SK-N-MC (cell line): ENCODE data around the gene SMOC1.

Experiments used
- DNase-seq: peaks from one replicate; pipeline ENCODE4 v3.0.0-alpha.2; 2011; ENCODE audit warnings: low read depth, low spot score
- H3K27ac ChIP-seq: fragments of 200-600 bp; sonication (generic); 2 replicates; pipeline ENCODE4 v1.5.1; 2016; ENCODE audit warnings: mixed run types
- H3K36me3 ChIP-seq: fragments of 200-600 bp; sonication (generic); 2 replicates; pipeline ENCODE4 v1.6.1; 2017; ENCODE audit warnings: antibody characterized with exemption, low read length, mixed read lengths; ENCODE audit not compliant: insufficient read depth
- H3K4me3 ChIP-seq: fragments of 200-600 bp; sonication (generic); 2 replicates; pipeline ENCODE4 v1.5.1; 2016
- H3K9ac ChIP-seq: fragments of 200-600 bp; sonication (generic); 2 replicates; pipeline ENCODE4 v1.8.0; 2017; ENCODE audit warnings: mixed run types, mixed read lengths; ENCODE audit not compliant: insufficient read length
- H3K9me3 ChIP-seq: fragments of 200-600 bp; sonication (generic); 2 replicates; pipeline ENCODE4 v1.6.1; 2017; ENCODE audit warnings: low read depth, mild to moderate bottlenecking, antibody characterized with exemption, low read length, moderate library complexity, mixed read lengths
- EZH2 ChIP-seq: fragments of 200-600 bp; sonication (generic); IDR thresholded peaks from one replicate; pipeline ENCODE4 v1.6.1; 2017; ENCODE audit warnings: antibody characterized with exemption
- FOXP2 ChIP-seq: optimal IDR thresholded peaks from 2 replicates; pipeline ENCODE3; 2011; ENCODE audit warnings: mild to moderate bottlenecking, moderate library complexity; ENCODE audit not compliant: insufficient read depth; ENCODE audit errors: extremely low read length, control extremely low read depth
- POLR2AphosphoS5 ChIP-seq: IDR thresholded peaks from 2 replicates; pipeline ENCODE4 v1.6.1; 2012; ENCODE audit warnings: mild to moderate bottlenecking, low read depth, low read length, borderline replicate concordance

The SMOC1 gene

GRCh38 chr14:70000601-70001000 is 121.4 kb downstream of the SMOC1 start:
- Histone ChIP-seq H3K27ac (no peak overlapping the region), H3K36me3 (no peaks in the 10 kb centered on the region), H3K4me3 (no peak overlapping the region), H3K9me3 (no peaks in the 10 kb centered on the region), H3K9ac (no peak overlapping the region)
- TF ChIP-seq POLR2AphosphoS5 (no peak), EZH2 (no peak)
- no peak for DNase-seq

GRCh38 chr14:70002589-70003346 is 123.6 kb downstream of the SMOC1 start:
- Histone ChIP-seq H3K9me3 (no peaks in the 10 kb centered on the region), H3K27ac (no peak overlapping the region), H3K4me3 (no peak overlapping the region), H3K36me3 (no peaks in the 10 kb centered on the region), H3K9ac (no peak overlapping the region)
- no peak for TF ChIP-seq POLR2AphosphoS5
- no peak for TF ChIP-seq FOXP2
- TF ChIP-seq EZH2: no peak
- no peak for DNase-seq

GRCh38 chr14:70004791-70005190 is 125.6 kb downstream of the SMOC1 start:
- no peaks in the 10 kb centered on the region for H3K9me3 ChIP-seq
- TF ChIP-seq FOXP2 (no peak), EZH2 (no peak), POLR2AphosphoS5 (no peak)
- no peak overlapping the region for H3K9ac ChIP-seq
- no peak overlapping the region for H3K4me3 ChIP-seq
- H3K36me3 ChIP-seq: no peaks in the 10 kb centered on the region
- H3K27ac ChIP-seq: no peak overlapping the region
- no peak for DNase-seq

- no peaks in the 10 kb centered on the region for H3K9me3 ChIP-seq
- H3K4me3 ChIP-seq: no peak overlapping the region
- H3K9ac ChIP-seq: no peak overlapping the region
- no peak for DNase-seq
- no peak overlapping the region for H3K27ac ChIP-seq
- TF ChIP-seq POLR2AphosphoS5: no peak
- TF ChIP-seq EZH2: no peak
- TF ChIP-seq FOXP2: no peak
- H3K36me3 ChIP-seq: no peaks in the 10 kb centered on the region
Observed at GRCh38 chr14:70005281-70005805, 126.1 kb downstream of the SMOC1 start.

GRCh38 chr14:70006699-70007098 is 127.5 kb downstream of the SMOC1 start:
- H3K9me3 ChIP-seq: no peaks in the 10 kb centered on the region
- no peak overlapping the region for H3K27ac ChIP-seq
- TF ChIP-seq POLR2AphosphoS5: no peak
- no peaks in the 10 kb centered on the region for H3K36me3 ChIP-seq
- H3K4me3 ChIP-seq: no peak overlapping the region
- H3K9ac ChIP-seq: no peak overlapping the region
- no peak for DNase-seq

GRCh38 chr14:70008284-70009262 is 129.4 kb downstream of the SMOC1 start:
- H3K9ac ChIP-seq: no peak overlapping the region
- no peak for TF ChIP-seq FOXP2
- no peak for TF ChIP-seq EZH2
- TF ChIP-seq POLR2AphosphoS5: no peak
- DNase-seq: no peak
- no peak overlapping the region for H3K4me3 ChIP-seq
- no peaks in the 10 kb centered on the region for H3K9me3 ChIP-seq
- no peak overlapping the region for H3K27ac ChIP-seq
- H3K36me3 ChIP-seq: no peaks in the 10 kb centered on the region

- Histone ChIP-seq H3K36me3 (no peaks in the 10 kb centered on the region), H3K4me3 (no peak overlapping the region), H3K9me3 (no peaks in the 10 kb centered on the region), H3K27ac (no peak overlapping the region), H3K9ac (no peak overlapping the region)
- no peak for TF ChIP-seq FOXP2
- TF ChIP-seq POLR2AphosphoS5: no peak
- no peak for TF ChIP-seq EZH2
- DNase-seq: no peak
Observed at GRCh38 chr14:70009961-70010360, 130.7 kb downstream of the SMOC1 start.

- no peak overlapping the region for H3K9ac ChIP-seq
- no peaks in the 10 kb centered on the region for H3K36me3 ChIP-seq
Observed at GRCh38 chr14:70011098-70011497, 131.9 kb downstream of the SMOC1 start.

More at GRCh38 chr14:70011098-70011497, 131.9 kb downstream of the SMOC1 start:
- no peak overlapping the region for H3K4me3 ChIP-seq
- H3K9me3 ChIP-seq: no peaks in the 10 kb centered on the region
- no peak overlapping the region for H3K27ac ChIP-seq
- TF ChIP-seq FOXP2 (no peak), POLR2AphosphoS5 (no peak), EZH2 (no peak)
- no peak for DNase-seq
